Ureter (tissue), 1 donor: ENCODE data around the gene SOX10. TPM values are rescaled to one million over a fixed set of nuclear protein-coding genes. Genes with fewer than 3 reads are reported as not detected.

Experiments used
- DNase-seq: peaks from one replicate; pipeline ENCODE4 v3.0.0-alpha.2; 2020; ENCODE audit warnings: low spot score
- total RNA-seq: library from RNA; stranded (reverse); gene quantifications from one replicate; pipeline ENCODE4 v1.2.4, GENCODE V29; 2023
- donor health status: DM: yes; HTN: yes; CAD: no.

The SOX10 gene
- total RNA-seq, 1 donor from 2014 or later, result 1.0 TPM

- peak; percentile 77 for DNase-seq
Observed at GRCh38 chr22:38016182-38017151, 32.1 kb upstream of the SOX10 start.

GRCh38 chr22:38014083-38014482 is 29.7 kb upstream of the SOX10 start:
- DNase-seq, result no peak

- DNase-seq, result no peak
Observed at GRCh38 chr22:38012604-38013072, 28.3 kb upstream of the SOX10 start.

- DNase-seq, result no peak
Observed at GRCh38 chr22:38009000-38009806, 24.8 kb upstream of the SOX10 start.

GRCh38 chr22:38007330-38007902 is 23.1 kb upstream of the SOX10 start:
- DNase-seq, result no peak

- no peak for DNase-seq
Observed at GRCh38 chr22:38006906-38007305, 22.6 kb upstream of the SOX10 start.

GRCh38 chr22:38005943-38006342 is 21.6 kb upstream of the SOX10 start:
- no peak for DNase-seq

- peak; percentile 56 for DNase-seq
Observed at GRCh38 chr22:37999640-38000272, 15.4 kb upstream of the SOX10 start.

GRCh38 chr22:37999236-37999635 is 14.9 kb upstream of the SOX10 start:
- DNase-seq, result no peak

GRCh38 chr22:37998543-37998942 is 14.2 kb upstream of the SOX10 start:
- DNase-seq, result no peak

GRCh38 chr22:37996515-37997246 is 12.3 kb upstream of the SOX10 start:
- no peak for DNase-seq

- no peak for DNase-seq
Observed at GRCh38 chr22:37996079-37996478, 11.7 kb upstream of the SOX10 start.

- no peak for DNase-seq
Observed at GRCh38 chr22:37995460-37995859, 11.1 kb upstream of the SOX10 start.

- no peak for DNase-seq
Observed at GRCh38 chr22:37994982-37995381, 10.6 kb upstream of the SOX10 start.

GRCh38 chr22:37994049-37994448 is 9.7 kb upstream of the SOX10 start:
- no peak for DNase-seq

- no peak for DNase-seq
Observed at GRCh38 chr22:37991731-37992442, 7.5 kb upstream of the SOX10 start.

- DNase-seq, result no peak
Observed at GRCh38 chr22:37990862-37991261, 6.5 kb upstream of the SOX10 start.

GRCh38 chr22:37990301-37990700 is 5.9 kb upstream of the SOX10 start:
- no peak for DNase-seq

GRCh38 chr22:37989146-37990045 is 5.0 kb upstream of the SOX10 start:
- no peak for DNase-seq
